BE2C (cell line): ENCODE measurements around the gene MGMT.

Experiments
- DNase-seq: peaks from one replicate; pipeline ENCODE4 v3.0.0-alpha.2; 2020
- H3K27me3 ChIP-seq: fragments of 250-450 bp; sonication (Bioruptor Pico); 2 replicates; pipeline ENCODE4 v1.5.1; 2020; ENCODE audit warnings: mild to moderate bottlenecking
- H3K36me3 ChIP-seq: fragments of 250-450 bp; sonication (Bioruptor Pico); 2 replicates; pipeline ENCODE4 v1.5.1; 2020; ENCODE audit warnings: mild to moderate bottlenecking
- H3K4me1 ChIP-seq: fragments of 250-450 bp; sonication (Bioruptor Pico); 2 replicates; pipeline ENCODE4 v1.5.1; 2020
- H3K4me3 ChIP-seq: 2 replicates; pipeline ENCODE4 v1.5.1; 2011; ENCODE audit warnings: low read depth, low read length
- H3K9me3 ChIP-seq: fragments of 250-450 bp; sonication (Bioruptor Pico); 2 replicates; pipeline ENCODE4 v1.5.1; 2020
- TF ChIP-seq, protein P1 (sequence below): IDR thresholded peaks from 2 replicates; pipeline ENCODE4 v1.5.1; 2012; ENCODE audit warnings: mild to moderate bottlenecking, low read depth, low read length

Gene MGMT

DNA sequence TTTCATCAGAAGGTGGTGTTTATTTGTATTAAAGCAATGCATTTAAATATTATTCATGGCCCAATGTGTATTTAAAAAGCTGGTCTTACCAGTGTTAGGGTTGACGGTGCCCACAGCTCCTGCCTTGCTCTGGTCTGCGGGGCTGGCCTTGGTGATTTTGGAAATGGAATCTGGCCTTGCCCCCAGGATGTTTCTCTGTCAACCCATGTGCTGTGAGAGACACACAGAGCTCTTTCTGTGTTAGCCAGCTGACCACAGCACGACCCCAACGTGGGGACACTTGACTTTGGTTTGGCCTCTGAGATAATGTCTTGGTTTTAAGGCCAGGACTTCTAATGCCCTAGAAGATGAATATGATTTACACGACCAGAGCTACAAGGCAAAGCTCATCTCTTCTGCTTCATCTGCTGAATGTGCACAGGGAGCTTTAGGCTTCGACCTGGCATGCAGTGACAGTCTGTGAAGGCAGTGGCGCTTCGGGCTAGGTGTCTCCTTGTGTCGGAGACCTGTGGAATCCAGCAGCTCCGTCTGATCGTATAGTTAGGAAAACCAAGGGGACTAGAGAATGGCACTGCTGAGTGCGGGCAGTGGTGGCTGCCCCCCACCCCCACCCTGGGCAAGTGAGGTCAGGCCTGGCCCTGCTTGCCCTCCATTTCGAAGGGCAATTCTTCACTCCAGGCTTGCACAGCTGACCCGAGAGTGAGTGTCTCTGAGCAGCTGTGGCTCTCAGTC is 250.9 kb downstream of the MGMT start:
- H3K9me3 ChIP-seq = no peaks in the 10 kb centered on the region
- no peaks in the 10 kb centered on the region for H3K27me3 ChIP-seq
- no peak for DNase-seq
- no peak overlapping the region for H3K4me3 ChIP-seq
- no peaks in the 10 kb centered on the region for H3K36me3 ChIP-seq
- no peaks in the 10 kb centered on the region for H3K4me1 ChIP-seq
- TF ChIP-seq, protein P1, sequence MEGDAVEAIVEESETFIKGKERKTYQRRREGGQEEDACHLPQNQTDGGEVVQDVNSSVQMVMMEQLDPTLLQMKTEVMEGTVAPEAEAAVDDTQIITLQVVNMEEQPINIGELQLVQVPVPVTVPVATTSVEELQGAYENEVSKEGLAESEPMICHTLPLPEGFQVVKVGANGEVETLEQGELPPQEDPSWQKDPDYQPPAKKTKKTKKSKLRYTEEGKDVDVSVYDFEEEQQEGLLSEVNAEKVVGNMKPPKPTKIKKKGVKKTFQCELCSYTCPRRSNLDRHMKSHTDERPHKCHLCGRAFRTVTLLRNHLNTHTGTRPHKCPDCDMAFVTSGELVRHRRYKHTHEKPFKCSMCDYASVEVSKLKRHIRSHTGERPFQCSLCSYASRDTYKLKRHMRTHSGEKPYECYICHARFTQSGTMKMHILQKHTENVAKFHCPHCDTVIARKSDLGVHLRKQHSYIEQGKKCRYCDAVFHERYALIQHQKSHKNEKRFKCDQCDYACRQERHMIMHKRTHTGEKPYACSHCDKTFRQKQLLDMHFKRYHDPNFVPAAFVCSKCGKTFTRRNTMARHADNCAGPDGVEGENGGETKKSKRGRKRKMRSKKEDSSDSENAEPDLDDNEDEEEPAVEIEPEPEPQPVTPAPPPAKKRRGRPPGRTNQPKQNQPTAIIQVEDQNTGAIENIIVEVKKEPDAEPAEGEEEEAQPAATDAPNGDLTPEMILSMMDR = no peak

DNA sequence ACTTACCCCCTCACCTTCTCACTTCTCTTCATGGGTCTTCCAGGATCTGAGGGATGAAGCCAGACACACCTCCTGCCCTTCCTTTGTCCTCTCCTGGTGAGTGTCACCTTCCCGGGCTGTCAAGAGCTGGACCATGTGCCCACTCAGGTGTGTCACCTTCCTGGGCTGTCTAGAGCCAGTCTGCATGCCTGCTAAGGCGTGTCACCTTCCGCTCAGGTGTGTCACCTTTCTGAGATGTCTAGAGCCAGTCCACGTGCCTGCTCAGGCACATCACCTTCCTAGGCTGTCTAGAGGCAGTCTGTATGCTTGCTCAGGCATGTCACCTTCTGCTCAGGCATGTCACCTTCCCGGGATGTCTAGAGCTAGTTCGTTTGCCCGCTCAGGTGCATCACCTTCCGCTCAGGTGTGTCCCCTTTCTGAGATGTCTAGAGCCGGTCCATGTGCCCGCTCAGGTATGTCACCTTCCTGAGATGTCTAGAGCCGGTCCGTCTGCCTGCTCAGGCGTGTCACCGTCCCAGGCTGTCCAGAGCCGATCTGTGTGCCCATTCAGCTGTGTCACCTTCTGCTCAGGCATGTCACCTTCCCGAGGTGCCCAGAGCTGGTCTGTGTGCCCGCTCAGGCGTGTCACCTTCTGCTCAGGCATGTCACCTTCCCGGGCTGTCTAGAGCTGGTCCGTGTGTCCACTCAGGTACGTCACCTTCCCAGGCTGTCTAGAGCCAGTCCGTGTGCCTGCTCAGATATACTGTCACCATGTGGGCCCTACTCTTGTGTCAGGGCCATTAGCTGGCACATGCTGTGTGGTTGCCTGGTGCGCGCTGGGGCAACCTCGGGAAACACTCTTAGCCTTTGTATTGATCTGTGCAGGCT is 251.7 kb downstream of the MGMT start:
- TF ChIP-seq, protein P1 = no peak
- no peak for DNase-seq
- no peaks in the 10 kb centered on the region for H3K27me3 ChIP-seq
- no peak overlapping the region for H3K4me3 ChIP-seq
- no peaks in the 10 kb centered on the region for H3K36me3 ChIP-seq
- no peaks in the 10 kb centered on the region for H3K9me3 ChIP-seq
- no peaks in the 10 kb centered on the region for H3K4me1 ChIP-seq

DNA sequence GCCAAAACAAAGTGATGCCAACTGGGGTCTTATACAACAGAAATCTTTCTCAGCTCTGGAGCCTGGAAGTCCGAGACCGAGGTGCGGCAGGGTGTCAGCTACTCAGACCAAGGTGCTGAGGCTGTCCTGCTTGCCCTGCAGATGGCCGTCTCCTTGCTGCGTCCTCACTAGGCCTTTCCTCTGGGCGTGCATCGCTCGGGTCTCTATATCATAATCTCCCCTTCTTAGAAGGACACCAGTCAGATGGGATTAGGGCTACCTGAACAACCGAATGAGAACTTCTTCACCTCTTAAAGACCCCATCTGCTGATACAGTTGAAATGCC is 252.3 kb downstream of the MGMT start:
- no peaks in the 10 kb centered on the region for H3K27me3 ChIP-seq
- H3K9me3 ChIP-seq = no peaks in the 10 kb centered on the region
- no peaks in the 10 kb centered on the region for H3K36me3 ChIP-seq
- TF ChIP-seq, protein P1 = no peak
- no peaks in the 10 kb centered on the region for H3K4me1 ChIP-seq
- no peak overlapping the region for H3K4me3 ChIP-seq
- DNase-seq = no peak

DNA sequence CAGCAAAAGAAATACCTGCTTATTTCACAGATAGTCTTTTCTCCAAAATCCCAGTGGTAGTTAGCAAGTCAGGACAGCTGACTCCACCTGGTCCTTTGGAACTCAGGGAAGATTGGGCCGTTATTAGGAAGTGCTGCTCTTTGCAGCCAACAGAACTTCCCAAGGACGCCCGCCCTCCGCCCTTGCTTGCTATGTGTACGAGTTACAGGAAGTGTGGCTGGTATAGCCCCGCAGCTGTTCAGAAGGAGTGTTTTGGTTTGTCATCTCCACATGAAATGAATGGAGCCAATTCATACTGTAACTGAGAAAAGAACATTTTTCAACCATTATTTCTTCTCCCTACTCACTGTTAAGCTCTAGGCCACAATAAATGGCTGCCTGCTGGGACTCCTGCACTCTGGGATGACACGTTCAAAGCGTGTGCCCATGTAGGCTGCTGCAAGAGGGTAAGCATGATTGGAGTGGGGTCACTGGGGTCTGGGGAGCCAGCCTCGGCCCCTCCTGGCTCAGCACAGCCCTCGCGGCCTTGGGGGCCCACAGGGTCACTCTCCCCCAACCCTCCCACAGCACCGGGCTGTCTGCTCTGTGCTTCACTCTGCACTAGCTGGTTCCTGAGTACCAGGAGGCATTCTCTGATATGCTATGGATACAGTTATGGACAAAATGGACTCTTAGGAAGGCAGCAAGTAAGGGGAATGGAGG is 253.0 kb downstream of the MGMT start:
- Histone ChIP-seq H3K4me1 (no peaks in the 10 kb centered on the region), H3K9me3 (no peaks in the 10 kb centered on the region), H3K27me3 (no peaks in the 10 kb centered on the region), H3K36me3 (no peaks in the 10 kb centered on the region), H3K4me3 (no peak overlapping the region)
- TF ChIP-seq, protein P1 = no peak
- DNase-seq = no peak

DNA sequence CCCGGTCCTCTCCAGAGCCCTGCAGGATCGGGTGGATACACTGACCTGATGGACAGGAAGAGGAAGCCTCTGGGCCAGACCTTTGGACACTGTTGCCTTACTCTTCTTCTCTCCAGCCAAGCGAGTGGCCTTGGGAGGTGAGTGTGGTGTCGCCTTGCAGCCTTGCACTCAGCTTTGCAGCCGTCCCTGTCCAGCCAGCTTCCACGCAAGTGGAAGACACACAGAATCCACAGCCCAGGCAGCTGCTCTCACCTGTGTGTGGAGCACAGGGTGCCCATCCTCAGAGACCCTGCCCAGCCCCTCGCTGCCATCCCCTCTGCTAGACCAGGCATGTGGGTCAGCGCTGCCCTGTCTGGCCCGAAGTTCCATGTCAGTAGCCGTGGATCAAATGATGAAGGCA is 258.0 kb downstream of the MGMT start:
- no peak for DNase-seq
- no peaks in the 10 kb centered on the region for H3K9me3 ChIP-seq
- H3K36me3 ChIP-seq = no peaks in the 10 kb centered on the region
- H3K4me3 ChIP-seq = no peak overlapping the region
- TF ChIP-seq, protein P1 = no peak
- H3K4me1 ChIP-seq = no peaks in the 10 kb centered on the region
- no peaks in the 10 kb centered on the region for H3K27me3 ChIP-seq

DNA sequence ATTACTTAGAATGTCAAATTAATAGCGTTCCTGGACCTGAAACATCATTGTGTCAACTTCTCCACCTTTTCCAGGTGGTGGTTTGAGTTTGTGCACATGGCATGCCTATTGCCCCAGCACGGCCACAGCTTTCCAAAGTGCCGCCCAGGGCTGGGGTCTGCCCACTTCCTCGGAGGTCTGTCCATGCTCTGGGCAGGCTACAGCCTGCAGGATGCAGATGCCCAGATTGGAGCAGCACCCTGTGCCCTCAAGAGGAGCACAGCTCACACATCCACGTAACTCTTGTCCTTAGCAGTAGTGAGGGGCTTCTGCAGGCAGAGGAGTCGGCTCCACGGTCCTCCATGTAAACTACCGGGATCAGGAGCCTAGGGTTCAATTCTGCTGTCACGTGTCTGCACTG is 258.4 kb downstream of the MGMT start:
- no peak for DNase-seq
- Histone ChIP-seq H3K27me3 (no peaks in the 10 kb centered on the region), H3K4me3 (no peak overlapping the region), H3K4me1 (no peaks in the 10 kb centered on the region), H3K36me3 (no peaks in the 10 kb centered on the region), H3K9me3 (no peaks in the 10 kb centered on the region)
- TF ChIP-seq, protein P1 = no peak
